Stimulated activated CD8-positive, alpha-beta memory T cell treated with anti-CD3 and anti-CD28 coated beads, Interleukin-15, amount 100 ng/mL, for 1 hour (primary cell): Measurements from ENCODE around the gene IER5.
"Not testable (repeated sequence)": the region's sequence is repeated elsewhere in the genome, so short reads cannot be mapped to it uniquely, and the experiment has no call there.

Source experiments
- DNase-seq: peaks from one replicate; pipeline ENCODE4 v3.0.0-alpha.2; 2020; ENCODE audit warnings: low read depth

The IER5 gene

GRCh38 chr1:181115971-181116370 is 27.5 kb downstream of the IER5 start:
- not testable (repeated sequence) for DNase-seq

- no peak for DNase-seq
Observed at GRCh38 chr1:181116819-181117390, 28.4 kb downstream of the IER5 start.

- no peak for DNase-seq
Observed at GRCh38 chr1:181117648-181118449, 29.3 kb downstream of the IER5 start.

GRCh38 chr1:181119093-181119989 is 30.8 kb downstream of the IER5 start:
- no peak for DNase-seq

GRCh38 chr1:181120924-181121323 is 32.4 kb downstream of the IER5 start:
- no peak for DNase-seq

GRCh38 chr1:181121498-181121897 is 33.0 kb downstream of the IER5 start:
- DNase-seq = no peak

- DNase-seq = no peak
Observed at GRCh38 chr1:181122222-181122621, 33.7 kb downstream of the IER5 start.

- no peak for DNase-seq
Observed at GRCh38 chr1:181123173-181123572, 34.7 kb downstream of the IER5 start.

GRCh38 chr1:181124291-181124751 is 35.8 kb downstream of the IER5 start:
- no peak for DNase-seq

- DNase-seq = no peak
Observed at GRCh38 chr1:181126289-181126688, 37.8 kb downstream of the IER5 start.

- DNase-seq = no peak
Observed at GRCh38 chr1:181126871-181127587, 38.5 kb downstream of the IER5 start.

- DNase-seq = no peak
Observed at GRCh38 chr1:181127898-181128453, 39.5 kb downstream of the IER5 start.

GRCh38 chr1:181128592-181129497 is 40.3 kb downstream of the IER5 start:
- DNase-seq = no peak

GRCh38 chr1:181129771-181130606 is 41.5 kb downstream of the IER5 start:
- no peak for DNase-seq

GRCh38 chr1:181131255-181131941 is 42.9 kb downstream of the IER5 start:
- DNase-seq = no peak

- no peak for DNase-seq
Observed at GRCh38 chr1:181133441-181133951, 45.0 kb downstream of the IER5 start.

- no peak for DNase-seq
Observed at GRCh38 chr1:181133969-181134418, 45.5 kb downstream of the IER5 start.

- DNase-seq = no peak
Observed at GRCh38 chr1:181134543-181135436, 46.3 kb downstream of the IER5 start.
